Stimulated activated CD4-positive, alpha-beta T cell treated with anti-CD3 and anti-CD28 coated beads, Interleukin-1b, Interleukin-23, amount 100 ng/mL, for 48 hours (primary cell): ENCODE data around the gene TGM2.

ENCODE experiments used
- DNase-seq: peaks from one replicate; pipeline ENCODE4 v3.0.0-alpha.2; 2020

Gene TGM2

GRCh38 chr20:38141889-38142494 is 23.1 kb downstream of the TGM2 start:
- no peak for DNase-seq

- no peak for DNase-seq
Observed at GRCh38 chr20:38141204-38141888, 23.7 kb downstream of the TGM2 start.

- no peak for DNase-seq
Observed at GRCh38 chr20:38139977-38140753, 24.9 kb downstream of the TGM2 start.

- DNase-seq, result no peak
Observed at GRCh38 chr20:38139156-38139912, 25.7 kb downstream of the TGM2 start.

GRCh38 chr20:38138086-38138778 is 26.8 kb downstream of the TGM2 start:
- no peak for DNase-seq

- DNase-seq, result no peak
Observed at GRCh38 chr20:38137441-38138037, 27.5 kb downstream of the TGM2 start.

GRCh38 chr20:38136421-38137245 is 28.4 kb downstream of the TGM2 start:
- DNase-seq, result no peak

- DNase-seq, result no peak
Observed at GRCh38 chr20:38135651-38136420, 29.2 kb downstream of the TGM2 start.

- no peak for DNase-seq
Observed at GRCh38 chr20:38135271-38135650, 29.8 kb downstream of the TGM2 start.

GRCh38 chr20:38134427-38135270 is 30.4 kb downstream of the TGM2 start:
- no peak for DNase-seq

GRCh38 chr20:38133680-38134426 is 31.2 kb downstream of the TGM2 start:
- no peak for DNase-seq

GRCh38 chr20:38132910-38133501 is 32.1 kb downstream of the TGM2 start:
- no peak for DNase-seq

GRCh38 chr20:38132156-38132909 is 32.7 kb downstream of the TGM2 start:
- DNase-seq, result no peak

GRCh38 chr20:38131588-38132121 is 33.4 kb downstream of the TGM2 start:
- no peak for DNase-seq

GRCh38 chr20:38130687-38131587 is 34.1 kb downstream of the TGM2 start:
- DNase-seq, result no peak
